Activated CD8-positive, alpha-beta memory T cell treated with anti-CD3 and anti-CD28 coated beads, Interleukin-2, amount 10 ng/mL, durations not matched to agents 7 days and 5 days (primary cell): ENCODE measurements around the gene TMEM87B. TPM values are rescaled to one million over a fixed set of nuclear protein-coding genes. Genes with fewer than 3 reads are reported as not detected.

ENCODE experiments used
- ATAC-seq: fragments of 150-1000 bp; cut with Tn5 transposase; one replicate; pipeline ENCODE4 v1.10.0; 2021; ENCODE audit warnings: moderate library complexity
- CTCF ChIA-PET: fragments of 350-600 bp; sonication (Branson Sonifier 250); formaldehyde crosslinking; loops from one replicate; lab custom pipeline; 2021; ENCODE audit warnings: antibody characterized with exemption; lab: Charles Lee
- DNase-seq: peaks from one replicate; pipeline ENCODE4 v3.0.0-alpha.2; 2020
- H3K27ac Mint-ChIP-seq: one replicate; pipeline ENCODE4 v1.8.0; 2021; ENCODE audit warnings: mild to moderate bottlenecking, mixed read lengths
- H3K27me3 Mint-ChIP-seq: one replicate; pipeline ENCODE4 v1.8.0; 2021; ENCODE audit warnings: mixed read lengths
- H3K36me3 Mint-ChIP-seq: one replicate; pipeline ENCODE4 v1.8.0; 2021; ENCODE audit warnings: mild to moderate bottlenecking, mixed read lengths
- H3K4me1 Mint-ChIP-seq: one replicate; pipeline ENCODE4 v1.8.0; 2021; ENCODE audit warnings: mixed read lengths
- H3K4me3 Mint-ChIP-seq: one replicate; pipeline ENCODE4 v1.8.0; 2021; ENCODE audit warnings: mild to moderate bottlenecking, moderate library complexity, mixed read lengths
- H3K9me3 Mint-ChIP-seq: one replicate; pipeline ENCODE4 v1.8.0; 2022; ENCODE audit warnings: low read depth, mixed read lengths
- total RNA-seq, 2 experiments: library from RNA; stranded (reverse); gene quantifications; one replicate each; pipeline ENCODE4 v1.2.3, GENCODE V29; 2021

The TMEM87B gene
- total RNA-seq, 2 experiments from 2014 or later = 19.1 to 19.7 TPM

- no peak for DNase-seq
- no peak overlapping the region for H3K4me3 Mint-ChIP-seq
- CTCF ChIA-PET = interaction anchor here (0.7 to 4.4 kb wide), 3 partner anchors 145 to 157 kb away, joined by 3 to 27 read pairs (median 3); partner anchors contain the start of gene MERTK
- no peaks in the 10 kb centered on the region for H3K4me1 Mint-ChIP-seq
- no peak overlapping the region for H3K27ac Mint-ChIP-seq
- H3K36me3 Mint-ChIP-seq = no peaks in the 10 kb centered on the region
- peaks cover 19% of the 10 kb centered on the region for H3K27me3 Mint-ChIP-seq
- H3K9me3 Mint-ChIP-seq = peaks cover 2% of the 10 kb centered on the region
- no peak for ATAC-seq
Measured at GRCh38 chr2:112045446-112046014, 9.5 kb upstream of the TMEM87B start.

DNA sequence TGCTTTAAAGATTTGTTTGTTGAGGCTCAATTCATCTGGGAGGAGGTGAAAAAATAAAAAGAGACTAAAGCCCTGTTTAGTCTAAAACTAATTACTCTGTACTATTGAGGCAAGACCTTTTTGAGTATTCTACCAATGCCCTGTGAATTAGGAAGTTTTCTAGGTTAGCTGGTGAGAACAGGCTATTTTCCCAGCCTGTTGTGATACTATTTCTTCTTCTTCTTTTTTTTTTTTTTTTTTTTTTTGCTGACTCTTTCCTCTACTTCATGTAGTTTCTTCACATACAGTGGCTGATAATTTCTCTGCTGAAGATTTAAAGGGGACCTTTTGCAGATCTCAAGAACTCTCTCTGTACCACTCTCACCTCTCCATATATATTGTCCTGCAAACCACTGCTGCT lies 8.8 kb upstream of the TMEM87B start:
- H3K27me3 Mint-ChIP-seq = peaks cover 19% of the 10 kb centered on the region
- peaks cover 2% of the 10 kb centered on the region for H3K9me3 Mint-ChIP-seq
- no peaks in the 10 kb centered on the region for H3K4me1 Mint-ChIP-seq
- no peak for DNase-seq
- CTCF ChIA-PET = interaction anchor here (4.4 kb wide), 1 partner anchor 158 kb away, joined by 27 read pairs; no protein-coding TSS in a partner anchor
- no peak overlapping the region for H3K27ac Mint-ChIP-seq
- no peak for ATAC-seq
- H3K4me3 Mint-ChIP-seq = no peak overlapping the region
- no peaks in the 10 kb centered on the region for H3K36me3 Mint-ChIP-seq

DNA sequence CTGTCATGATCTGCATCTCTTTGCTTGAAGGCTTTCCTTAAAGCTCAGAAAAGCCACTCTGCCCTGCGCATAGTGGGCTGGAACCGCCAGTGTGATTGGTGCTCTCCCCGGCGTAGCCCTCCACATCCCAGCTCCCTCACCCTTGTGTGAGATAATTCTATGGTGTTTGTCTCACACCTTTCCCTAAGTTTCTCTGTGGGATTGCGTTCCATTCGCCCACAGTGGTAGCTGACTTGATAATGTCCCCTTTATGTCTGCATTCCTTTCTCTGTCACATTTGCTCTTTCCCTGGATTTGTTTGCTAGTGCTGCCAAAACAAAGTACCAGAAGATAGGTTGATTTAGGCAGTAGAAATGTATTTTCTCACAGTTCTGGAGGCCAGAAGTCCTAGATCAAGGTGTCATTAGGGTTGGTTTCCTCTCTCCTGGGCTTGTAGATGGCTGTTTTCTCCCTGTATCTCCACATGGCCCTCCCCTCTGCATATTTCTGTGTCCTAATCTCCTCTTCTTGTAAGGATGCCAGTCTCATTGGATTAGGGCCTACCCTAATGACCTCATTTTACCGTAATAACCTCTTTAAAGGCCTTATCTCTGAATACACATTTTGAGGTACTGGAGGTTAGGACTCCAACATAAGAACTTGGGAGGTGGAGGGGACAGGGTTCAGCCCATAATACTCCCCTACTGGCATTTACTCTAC lies 7.4 kb upstream of the TMEM87B start:
- H3K27ac Mint-ChIP-seq = no peak overlapping the region
- H3K4me1 Mint-ChIP-seq = no peaks in the 10 kb centered on the region
- H3K27me3 Mint-ChIP-seq = peaks cover 19% of the 10 kb centered on the region
- DNase-seq (no peak), ATAC-seq (no peak)
- CTCF ChIA-PET = interaction anchor here (0.7 to 4.4 kb wide), 4 partner anchors 8 to 201 kb away, joined by 3 to 27 read pairs (median 4); no protein-coding TSS in a partner anchor
- no peak overlapping the region for H3K4me3 Mint-ChIP-seq
- peaks cover 2% of the 10 kb centered on the region for H3K9me3 Mint-ChIP-seq
- no peaks in the 10 kb centered on the region for H3K36me3 Mint-ChIP-seq

- DNase-seq = no peak
- Mint-ChIP-seq H3K4me1 (peaks cover under 1% of the 10 kb centered on the region), H3K27ac (no peak overlapping the region), H3K27me3 (peaks cover 19% of the 10 kb centered on the region), H3K9me3 (peaks cover 2% of the 10 kb centered on the region), H3K36me3 (no peaks in the 10 kb centered on the region), H3K4me3 (no peak overlapping the region)
- CTCF ChIA-PET = interaction anchor here (1.1 to 4.4 kb wide), 3 partner anchors 9 to 160 kb away, joined by 3 to 27 read pairs (median 4); no protein-coding TSS in a partner anchor
- no peak for ATAC-seq
Measured at GRCh38 chr2:112048236-112048592, 6.9 kb upstream of the TMEM87B start.

DNA sequence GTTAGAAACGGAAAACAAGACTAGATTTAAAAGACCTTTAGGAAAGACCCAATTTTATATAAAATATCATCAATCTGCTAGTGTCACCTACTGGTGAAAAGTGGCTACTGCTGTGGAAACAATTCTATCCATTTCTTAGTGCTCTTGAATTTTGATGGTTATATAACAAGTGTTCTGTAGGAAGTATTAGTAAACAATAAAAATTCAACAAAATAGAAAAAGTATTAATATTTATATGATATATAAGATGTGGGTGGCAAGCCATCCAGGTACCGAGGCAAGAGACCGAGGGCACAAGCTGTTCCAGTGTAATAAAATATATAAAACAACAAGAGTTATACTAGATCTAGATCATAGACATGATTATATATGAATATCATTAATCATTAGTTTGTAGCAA lies 6.2 kb upstream of the TMEM87B start:
- Mint-ChIP-seq H3K4me1 (peaks cover 7% of the 10 kb centered on the region), H3K4me3 (no peak overlapping the region), H3K36me3 (no peaks in the 10 kb centered on the region), H3K9me3 (peaks cover 2% of the 10 kb centered on the region), H3K27ac (no peak overlapping the region), H3K27me3 (peaks cover 19% of the 10 kb centered on the region)
- CTCF ChIA-PET = interaction anchor here (0.9 to 4.4 kb wide), 2 partner anchors 157 to 161 kb away, joined by 4 to 27 read pairs; no protein-coding TSS in a partner anchor
- no peak for ATAC-seq
- DNase-seq = no peak

DNA sequence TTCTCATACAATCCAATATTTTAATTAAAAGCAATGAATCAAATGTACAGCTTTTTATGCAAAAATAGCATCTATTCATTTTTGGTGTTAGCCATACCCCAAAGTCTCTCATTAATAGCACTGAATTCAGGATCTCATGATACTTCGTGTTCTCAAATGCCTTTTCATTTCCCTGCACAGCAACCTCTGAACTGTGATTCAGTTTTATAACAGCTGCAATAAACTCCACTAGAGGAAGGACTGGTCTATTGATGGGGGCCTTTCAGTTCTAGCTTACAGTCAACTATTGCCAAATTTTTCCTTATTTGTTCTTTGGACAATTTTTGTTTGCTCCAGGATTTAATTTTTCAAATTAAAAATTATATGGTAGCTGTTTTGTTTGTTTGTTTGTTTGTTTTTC lies 4.8 kb upstream of the TMEM87B start:
- ATAC-seq (no peak), DNase-seq (no peak)
- H3K4me3 Mint-ChIP-seq = no peak overlapping the region
- H3K4me1 Mint-ChIP-seq = peaks cover 9% of the 10 kb centered on the region
- peaks cover 13% of the 10 kb centered on the region for H3K27me3 Mint-ChIP-seq
- CTCF ChIA-PET = interaction anchor here (0.7 to 3.2 kb wide), 3 partner anchors 150 to 166 kb away, joined by 3 to 22 read pairs (median 3); partner anchors contain the start of gene ANAPC1
- H3K27ac Mint-ChIP-seq = no peak overlapping the region
- H3K9me3 Mint-ChIP-seq = peaks cover 2% of the 10 kb centered on the region
- no peaks in the 10 kb centered on the region for H3K36me3 Mint-ChIP-seq

DNA sequence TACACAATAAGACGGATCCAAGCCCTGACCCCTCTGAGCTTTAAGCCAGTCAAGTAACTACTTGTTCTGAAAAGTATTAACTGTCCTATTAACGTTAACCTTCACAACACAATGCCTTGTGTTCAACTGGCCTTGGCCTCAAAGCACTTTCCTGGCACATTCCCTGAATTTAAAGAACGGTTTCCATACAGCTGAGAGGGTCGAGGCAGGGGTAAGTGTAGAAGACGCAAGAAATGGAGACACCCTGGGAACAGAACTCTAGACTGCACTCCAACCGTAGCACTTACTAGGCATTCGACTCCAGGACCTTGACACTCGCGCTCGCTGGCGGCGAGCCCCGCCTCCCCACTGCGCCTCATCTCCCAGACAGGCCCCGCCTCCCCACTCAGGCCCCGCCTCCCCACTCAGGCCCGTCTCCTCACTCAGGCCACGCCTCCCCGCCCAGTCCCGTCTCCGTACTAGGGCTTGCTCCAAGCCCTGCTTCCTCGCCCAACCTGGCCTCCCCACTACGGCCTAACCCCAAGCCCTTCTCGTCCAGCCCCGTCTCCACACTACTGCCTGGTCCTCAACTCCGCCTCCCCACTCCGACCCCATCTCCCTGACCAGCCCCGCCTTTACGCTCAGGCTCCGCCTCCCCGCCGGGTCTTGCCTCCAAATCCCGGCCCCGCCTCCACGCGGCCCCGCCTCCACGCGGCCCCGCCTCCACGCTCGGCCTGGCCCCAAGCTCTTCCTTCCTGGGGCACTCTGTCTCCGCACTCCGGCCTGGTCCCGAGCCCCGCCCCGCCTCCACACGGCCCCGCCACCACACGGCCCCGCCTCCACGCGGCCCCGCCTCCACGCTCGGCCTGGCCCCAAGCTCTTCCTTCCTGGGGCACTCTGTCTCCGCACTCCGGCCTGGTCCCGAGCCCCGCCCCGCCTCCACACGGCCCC lies 887 bp upstream of the TMEM87B start:
- DNase-seq (peak; percentile 98), ATAC-seq (peak; percentile 71)
- Mint-ChIP-seq H3K27me3 (no peaks in the 10 kb centered on the region), H3K27ac (peak overlapping the region; percentile 99), H3K36me3 (peaks cover 14% of the 10 kb centered on the region), H3K4me3 (peak overlapping the region; percentile 94), H3K9me3 (no peaks in the 10 kb centered on the region), H3K4me1 (peaks cover 36% of the 10 kb centered on the region)
- CTCF ChIA-PET = interaction anchor here (0.6 to 1.7 kb wide), 5 partner anchors 158 to 379 kb away, joined by 3 to 9 read pairs (median 3); partner anchors contain the start of genes RGPD8 and ZC3H8

DNA sequence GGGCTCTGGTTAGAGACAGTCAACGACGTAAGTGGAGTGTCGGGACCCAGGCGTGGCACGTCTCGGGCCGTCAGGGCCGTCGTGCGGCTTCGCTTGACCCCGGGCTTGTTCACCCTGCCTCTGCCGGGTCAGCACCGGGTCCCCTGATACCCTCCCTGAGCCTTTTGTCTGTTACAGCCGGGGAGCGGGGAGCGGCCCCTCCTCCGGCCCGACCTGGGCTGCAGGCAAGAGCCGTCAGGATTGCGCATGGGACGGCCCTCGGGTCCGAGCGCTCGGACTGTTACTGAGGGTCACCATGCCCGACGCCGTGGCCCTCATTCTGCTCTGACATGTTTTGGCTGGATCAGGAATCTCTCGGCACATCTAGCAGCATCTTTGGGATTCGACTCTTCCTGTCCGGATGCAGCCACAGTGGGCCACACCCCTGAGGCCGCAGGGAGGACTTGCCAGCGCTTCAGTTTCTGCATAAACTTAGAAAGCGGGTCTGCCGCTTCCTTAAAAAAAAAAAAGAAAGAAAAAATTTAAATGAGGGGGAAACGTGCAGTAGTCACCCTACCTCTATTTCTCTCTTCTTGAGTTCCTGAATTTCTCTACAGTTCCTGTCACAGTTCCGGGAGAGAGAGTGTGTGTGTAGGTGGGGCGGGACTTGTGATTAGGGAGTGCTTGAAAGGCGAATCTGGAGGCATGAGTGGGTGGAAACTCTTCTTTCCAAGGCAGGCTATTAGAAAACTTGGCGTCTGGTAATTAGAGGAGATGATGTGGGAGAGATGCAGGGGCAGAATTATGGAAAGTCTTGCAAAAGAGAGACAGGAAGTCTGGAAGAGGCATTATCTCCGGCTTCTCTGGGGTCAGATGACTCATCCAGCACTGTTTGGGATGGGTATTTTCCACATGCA lies 909 bp downstream of the TMEM87B start:
- Mint-ChIP-seq H3K4me1 (peaks cover 38% of the 10 kb centered on the region), H3K27me3 (no peaks in the 10 kb centered on the region), H3K4me3 (peak overlapping the region; percentile 94), H3K9me3 (no peaks in the 10 kb centered on the region), H3K36me3 (peaks cover 21% of the 10 kb centered on the region), H3K27ac (peak overlapping the region; percentile 95)
- CTCF ChIA-PET = interaction anchor here (1.1 to 1.5 kb wide), 2 partner anchors 169 to 199 kb away, joined by 3 to 9 read pairs; partner anchors contain the start of gene ZC3H8
- DNase-seq = peak; percentile 62
- no peak for ATAC-seq

GRCh38 chr2:112056626-112056987 lies 1.5 kb downstream of the TMEM87B start:
- Mint-ChIP-seq H3K27ac (peak overlapping the region; percentile 95), H3K4me3 (peak overlapping the region; percentile 94)

DNA sequence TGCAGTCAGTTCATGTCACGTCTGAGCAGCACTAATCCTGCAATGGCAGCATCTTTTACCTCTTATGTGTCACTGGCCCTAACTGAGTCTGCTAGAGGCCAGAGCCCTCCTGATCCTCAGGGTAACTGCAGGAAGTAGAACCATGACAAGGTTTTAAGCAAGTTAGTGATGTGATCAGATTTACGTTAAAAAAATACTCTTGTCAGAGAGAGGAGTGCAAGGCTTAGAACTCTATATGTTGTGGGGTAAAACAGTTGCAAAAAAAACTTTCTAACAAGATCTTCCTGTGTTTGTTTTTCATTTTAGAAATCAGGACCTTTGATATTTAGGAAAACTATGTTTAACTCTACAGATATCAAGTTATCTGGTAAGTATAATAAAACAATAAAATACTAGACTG lies 4.6 kb downstream of the TMEM87B start:
- ATAC-seq (no peak), DNase-seq (no peak)
- CTCF ChIA-PET = no interaction called here
- peaks cover 56% of the 10 kb centered on the region for H3K36me3 Mint-ChIP-seq
- H3K27ac Mint-ChIP-seq = no peak overlapping the region
- H3K4me1 Mint-ChIP-seq = peaks cover 53% of the 10 kb centered on the region
- H3K27me3 Mint-ChIP-seq = no peaks in the 10 kb centered on the region
- no peaks in the 10 kb centered on the region for H3K9me3 Mint-ChIP-seq
- H3K4me3 Mint-ChIP-seq = no peak overlapping the region

More at GRCh38 chr2:112056626-112056987, 1.5 kb downstream of the TMEM87B start:
- ATAC-seq (no peak), DNase-seq (no peak)
- Mint-ChIP-seq H3K27me3 (no peaks in the 10 kb centered on the region), H3K9me3 (no peaks in the 10 kb centered on the region), H3K4me1 (peaks cover 41% of the 10 kb centered on the region), H3K36me3 (peaks cover 27% of the 10 kb centered on the region)
- CTCF ChIA-PET = no interaction called here

DNA sequence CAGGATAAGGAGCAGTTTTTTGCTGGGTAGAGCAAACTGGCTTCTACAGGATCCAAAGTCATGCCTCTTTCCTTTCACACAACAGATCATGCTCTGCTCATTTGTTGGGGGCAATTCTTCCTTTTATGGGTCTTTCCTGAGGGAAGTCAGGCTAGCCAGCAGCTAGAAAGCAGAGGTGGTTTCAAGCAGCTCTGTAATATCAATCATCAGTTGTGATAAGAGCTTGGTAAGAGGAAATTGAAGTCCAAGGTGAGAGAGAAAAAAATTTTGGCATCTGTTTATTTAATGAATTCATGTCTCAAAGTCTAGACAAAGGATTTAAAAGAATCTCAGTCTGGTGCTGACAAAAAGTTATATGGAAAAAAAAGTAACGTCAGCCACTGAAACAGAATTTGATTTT lies 6.2 kb downstream of the TMEM87B start:
- ATAC-seq = no peak
- Mint-ChIP-seq H3K27me3 (no peaks in the 10 kb centered on the region), H3K4me3 (no peak overlapping the region), H3K27ac (no peak overlapping the region), H3K36me3 (peaks cover 64% of the 10 kb centered on the region), H3K9me3 (no peaks in the 10 kb centered on the region), H3K4me1 (peaks cover 59% of the 10 kb centered on the region)
- CTCF ChIA-PET = no interaction called here
- no peak for DNase-seq

- Mint-ChIP-seq H3K27ac (no peak overlapping the region), H3K27me3 (no peaks in the 10 kb centered on the region), H3K4me1 (peaks cover 56% of the 10 kb centered on the region), H3K36me3 (peaks cover 67% of the 10 kb centered on the region), H3K9me3 (no peaks in the 10 kb centered on the region), H3K4me3 (no peak overlapping the region)
- CTCF ChIA-PET = interaction anchor here (1.4 kb wide), 1 partner anchor 419 kb away, joined by 3 read pairs; no protein-coding TSS in a partner anchor
- ATAC-seq (no peak), DNase-seq (no peak)
Measured at GRCh38 chr2:112061840-112062239, 6.8 kb downstream of the TMEM87B start.
